A549 (cell line): Measurements from ENCODE around the gene MEIKIN.

Experiments
- FOSL2 ChIP-seq, 2 experiments: fragments of 450-650 bp in 1 of 2; fragments of >200 bp in 1 of 2; sonication (Bioruptor Twin) in 1 of 2; formaldehyde crosslinking; IDR thresholded peaks; 2 replicates each; pipeline versions ENCODE4 v1.5.0 to v1.6.1; 2016 to 2020; ENCODE audit warnings: mild to moderate bottlenecking in 1 of 2, moderate library complexity in 1 of 2
- HDAC2 ChIP-seq: fragments of 200-600 bp; sonication (generic); IDR thresholded peaks from 2 replicates; pipeline ENCODE4 v1.6.1; 2016
- JUNB ChIP-seq: fragments of >200 bp; sonication (Bioruptor Twin); formaldehyde crosslinking; IDR thresholded peaks from 2 replicates; pipeline ENCODE4 v1.6.1; 2016
- POLR2AphosphoS2 ChIP-seq: conservative IDR thresholded peaks from 2 replicates; pipeline ENCODE4 v1.6.1; 2012; ENCODE audit warnings: low read length, improper control_type of control experiment, inconsistent platforms
- SMC3 ChIP-seq: fragments of >200 bp; sonication (Bioruptor Twin); formaldehyde crosslinking; IDR thresholded peaks from 3 replicates; pipeline ENCODE4 v1.6.1; 2018; ENCODE audit warnings: inconsistent platforms
- ZSCAN20 ChIP-seq: fragments of 250-450 bp; sonication (Bioruptor Pico); IDR thresholded peaks from 2 replicates; pipeline ENCODE4 v1.8.0; 2022; ENCODE audit warnings: mild to moderate bottlenecking, moderate library complexity
- TF ChIP-seq, protein P1 (sequence below): fragments of >200 bp; sonication (Bioruptor Twin); formaldehyde crosslinking; IDR thresholded peaks from 3 replicates; pipeline ENCODE4 v1.5.1; 2016
- TF ChIP-seq, protein P2 (sequence below): fragments of 150-350 bp; IDR thresholded peaks from 2 replicates; pipeline ENCODE4 v1.6.1; 2014; ENCODE audit warnings: low read depth, mild to moderate bottlenecking, low read length
- TF ChIP-seq, protein P3 (sequence below): IDR thresholded peaks from 2 replicates; pipeline ENCODE4 v1.6.1; 2012

DNA sequence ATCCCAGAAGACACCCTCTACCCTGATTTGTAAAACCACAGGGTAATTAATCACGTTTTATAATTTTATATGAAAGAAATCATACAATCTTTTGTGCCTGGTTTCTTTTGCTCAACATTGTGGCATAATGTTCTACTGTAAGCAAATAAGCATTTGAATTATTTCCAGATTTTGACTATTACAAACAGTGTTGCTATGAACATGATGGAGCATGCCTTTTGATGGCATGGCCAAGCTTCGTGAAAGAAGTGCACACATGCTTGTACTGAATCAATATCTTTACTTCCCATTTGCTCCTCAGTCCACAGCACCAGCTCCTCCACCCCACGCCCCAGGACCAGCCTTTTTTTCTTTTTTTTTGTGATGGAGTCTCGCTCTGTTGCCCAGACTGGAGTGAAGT is 36.1 kb upstream of the MEIKIN start:
- TF ChIP-seq, protein P1, sequence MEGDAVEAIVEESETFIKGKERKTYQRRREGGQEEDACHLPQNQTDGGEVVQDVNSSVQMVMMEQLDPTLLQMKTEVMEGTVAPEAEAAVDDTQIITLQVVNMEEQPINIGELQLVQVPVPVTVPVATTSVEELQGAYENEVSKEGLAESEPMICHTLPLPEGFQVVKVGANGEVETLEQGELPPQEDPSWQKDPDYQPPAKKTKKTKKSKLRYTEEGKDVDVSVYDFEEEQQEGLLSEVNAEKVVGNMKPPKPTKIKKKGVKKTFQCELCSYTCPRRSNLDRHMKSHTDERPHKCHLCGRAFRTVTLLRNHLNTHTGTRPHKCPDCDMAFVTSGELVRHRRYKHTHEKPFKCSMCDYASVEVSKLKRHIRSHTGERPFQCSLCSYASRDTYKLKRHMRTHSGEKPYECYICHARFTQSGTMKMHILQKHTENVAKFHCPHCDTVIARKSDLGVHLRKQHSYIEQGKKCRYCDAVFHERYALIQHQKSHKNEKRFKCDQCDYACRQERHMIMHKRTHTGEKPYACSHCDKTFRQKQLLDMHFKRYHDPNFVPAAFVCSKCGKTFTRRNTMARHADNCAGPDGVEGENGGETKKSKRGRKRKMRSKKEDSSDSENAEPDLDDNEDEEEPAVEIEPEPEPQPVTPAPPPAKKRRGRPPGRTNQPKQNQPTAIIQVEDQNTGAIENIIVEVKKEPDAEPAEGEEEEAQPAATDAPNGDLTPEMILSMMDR, result no peak
- TF ChIP-seq, protein P2, sequence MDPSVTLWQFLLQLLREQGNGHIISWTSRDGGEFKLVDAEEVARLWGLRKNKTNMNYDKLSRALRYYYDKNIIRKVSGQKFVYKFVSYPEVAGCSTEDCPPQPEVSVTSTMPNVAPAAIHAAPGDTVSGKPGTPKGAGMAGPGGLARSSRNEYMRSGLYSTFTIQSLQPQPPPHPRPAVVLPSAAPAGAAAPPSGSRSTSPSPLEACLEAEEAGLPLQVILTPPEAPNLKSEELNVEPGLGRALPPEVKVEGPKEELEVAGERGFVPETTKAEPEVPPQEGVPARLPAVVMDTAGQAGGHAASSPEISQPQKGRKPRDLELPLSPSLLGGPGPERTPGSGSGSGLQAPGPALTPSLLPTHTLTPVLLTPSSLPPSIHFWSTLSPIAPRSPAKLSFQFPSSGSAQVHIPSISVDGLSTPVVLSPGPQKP, result no peak
- TF ChIP-seq HDAC2 (no peak), SMC3 (no peak), POLR2AphosphoS2 (no peak), ZSCAN20 (CRISPR knock-in tag) (no peak), JUNB (no peak), FOSL2 (IDR thresholded peaks at IDR 0.05) (no peak), FOSL2 (CRISPR knock-in tag; IDR thresholded peaks at IDR 0.05) (no peak)
- TF ChIP-seq, protein P3, sequence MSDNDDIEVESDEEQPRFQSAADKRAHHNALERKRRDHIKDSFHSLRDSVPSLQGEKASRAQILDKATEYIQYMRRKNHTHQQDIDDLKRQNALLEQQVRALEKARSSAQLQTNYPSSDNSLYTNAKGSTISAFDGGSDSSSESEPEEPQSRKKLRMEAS, result no peak
